Skeletal muscle satellite cell (primary cell): ENCODE results near the gene CDH12.

Source experiments
- H3K27me3 ChIP-seq: 2 replicates; pipeline ENCODE4 v1.7.0; 2013; ENCODE audit warnings: low read length; ENCODE audit not compliant: control insufficient read depth, insufficient read depth
- H3K36me3 ChIP-seq: 2 replicates; pipeline ENCODE4 v1.7.0; 2013; ENCODE audit warnings: mild to moderate bottlenecking, control low read depth, low read length; ENCODE audit not compliant: insufficient read depth
- H3K4me1 ChIP-seq: 2 replicates; pipeline ENCODE4 v1.7.0; 2013; ENCODE audit warnings: low read length; ENCODE audit not compliant: control insufficient read depth, insufficient read depth
- H3K4me2 ChIP-seq: 2 replicates; pipeline ENCODE4 v1.7.0; 2013; ENCODE audit warnings: mild to moderate bottlenecking, low read length
- H3K4me3 ChIP-seq: 2 replicates; pipeline ENCODE4 v1.7.0; 2013; ENCODE audit warnings: low read length
- H3K9ac ChIP-seq: 2 replicates; pipeline ENCODE4 v1.7.0; 2013; ENCODE audit warnings: mild to moderate bottlenecking, low read depth, low read length, moderate library complexity
- H3K9me3 ChIP-seq: replicated peaks from 2 replicates; pipeline ENCODE4 v1.7.0; 2013; ENCODE audit warnings: mild to moderate bottlenecking, control low read depth, low read length

Gene CDH12

GRCh38 chr5:22460189-22460588 lies 393.0 kb downstream of the CDH12 start:
- H3K9ac ChIP-seq, result no peak overlapping the region
- H3K36me3 ChIP-seq, result no peaks in the 10 kb centered on the region
- H3K4me3 ChIP-seq, result no peak overlapping the region
- H3K4me1 ChIP-seq, result no peaks in the 10 kb centered on the region
- no peaks in the 10 kb centered on the region for H3K9me3 ChIP-seq
- no peak overlapping the region for H3K4me2 ChIP-seq
- no peaks in the 10 kb centered on the region for H3K27me3 ChIP-seq

GRCh38 chr5:22432905-22433304 lies 420.2 kb downstream of the CDH12 start:
- Histone ChIP-seq H3K36me3 (no peaks in the 10 kb centered on the region), H3K4me1 (no peaks in the 10 kb centered on the region), H3K4me2 (no peak overlapping the region), H3K27me3 (no peaks in the 10 kb centered on the region), H3K9ac (no peak overlapping the region), H3K4me3 (no peak overlapping the region), H3K9me3 (peaks cover 4% of the 10 kb centered on the region)

- Histone ChIP-seq H3K4me1 (no peaks in the 10 kb centered on the region), H3K9me3 (peaks cover 4% of the 10 kb centered on the region), H3K27me3 (no peaks in the 10 kb centered on the region), H3K4me3 (no peak overlapping the region), H3K36me3 (no peaks in the 10 kb centered on the region), H3K4me2 (no peak overlapping the region), H3K9ac (no peak overlapping the region)
These were observed 421.3 kb downstream of the CDH12 start for GRCh38 chr5:22431840-22432239.

GRCh38 chr5:22431406-22431805 lies 421.7 kb downstream of the CDH12 start:
- Histone ChIP-seq H3K4me1 (no peaks in the 10 kb centered on the region), H3K9me3 (peaks cover 4% of the 10 kb centered on the region), H3K27me3 (no peaks in the 10 kb centered on the region), H3K4me2 (no peak overlapping the region), H3K36me3 (no peaks in the 10 kb centered on the region), H3K9ac (no peak overlapping the region), H3K4me3 (no peak overlapping the region)

- Histone ChIP-seq H3K4me2 (no peak overlapping the region), H3K4me3 (no peak overlapping the region), H3K27me3 (no peaks in the 10 kb centered on the region), H3K9me3 (peaks cover 4% of the 10 kb centered on the region), H3K9ac (no peak overlapping the region), H3K4me1 (no peaks in the 10 kb centered on the region), H3K36me3 (no peaks in the 10 kb centered on the region)
These were observed 441.4 kb downstream of the CDH12 start for GRCh38 chr5:22411554-22412349.

- H3K4me2 ChIP-seq, result no peak overlapping the region
- no peak overlapping the region for H3K4me3 ChIP-seq
- H3K36me3 ChIP-seq, result no peaks in the 10 kb centered on the region
- no peaks in the 10 kb centered on the region for H3K27me3 ChIP-seq
- H3K4me1 ChIP-seq, result no peaks in the 10 kb centered on the region
- H3K9ac ChIP-seq, result no peak overlapping the region
- H3K9me3 ChIP-seq, result peaks cover 7% of the 10 kb centered on the region
These were observed 461.2 kb downstream of the CDH12 start for GRCh38 chr5:22391956-22392355.

GRCh38 chr5:22390888-22391287 lies 462.3 kb downstream of the CDH12 start:
- no peak overlapping the region for H3K4me2 ChIP-seq
- no peak overlapping the region for H3K4me3 ChIP-seq
- no peaks in the 10 kb centered on the region for H3K4me1 ChIP-seq
- no peaks in the 10 kb centered on the region for H3K36me3 ChIP-seq
- no peak overlapping the region for H3K9ac ChIP-seq
- peaks cover 7% of the 10 kb centered on the region for H3K9me3 ChIP-seq
- H3K27me3 ChIP-seq, result no peaks in the 10 kb centered on the region

GRCh38 chr5:22372826-22373660 lies 480.1 kb downstream of the CDH12 start:
- Histone ChIP-seq H3K27me3 (no peaks in the 10 kb centered on the region), H3K4me3 (no peak overlapping the region), H3K9ac (no peak overlapping the region), H3K4me2 (no peak overlapping the region), H3K9me3 (peaks cover 5% of the 10 kb centered on the region), H3K36me3 (no peaks in the 10 kb centered on the region), H3K4me1 (no peaks in the 10 kb centered on the region)

- Histone ChIP-seq H3K4me3 (no peak overlapping the region), H3K9me3 (peaks cover 5% of the 10 kb centered on the region), H3K4me1 (no peaks in the 10 kb centered on the region), H3K27me3 (no peaks in the 10 kb centered on the region), H3K4me2 (no peak overlapping the region), H3K36me3 (no peaks in the 10 kb centered on the region), H3K9ac (no peak overlapping the region)
These were observed 480.8 kb downstream of the CDH12 start for GRCh38 chr5:22372376-22372775.

- H3K36me3 ChIP-seq, result no peaks in the 10 kb centered on the region
- H3K9ac ChIP-seq, result no peak overlapping the region
- H3K4me3 ChIP-seq, result no peak overlapping the region
- no peaks in the 10 kb centered on the region for H3K27me3 ChIP-seq
- no peak overlapping the region for H3K4me2 ChIP-seq
- H3K9me3 ChIP-seq, result no peaks in the 10 kb centered on the region
- no peaks in the 10 kb centered on the region for H3K4me1 ChIP-seq
These were observed 498.2 kb downstream of the CDH12 start for GRCh38 chr5:22354956-22355355.

GRCh38 chr5:22352493-22352892 lies 500.7 kb downstream of the CDH12 start:
- Histone ChIP-seq H3K4me1 (no peaks in the 10 kb centered on the region), H3K9ac (no peak overlapping the region), H3K27me3 (no peaks in the 10 kb centered on the region), H3K36me3 (no peaks in the 10 kb centered on the region), H3K9me3 (peaks cover 5% of the 10 kb centered on the region), H3K4me2 (no peak overlapping the region), H3K4me3 (no peak overlapping the region)
